Esophagus squamous epithelium (tissue), 5 donors: ENCODE data around the gene ZNF79. TPM values are rescaled to one million over a fixed set of nuclear protein-coding genes. Genes with fewer than 3 reads are reported as not detected.
A peak's percentile ranks its signal among the peaks of the same experiment; 100 is the strongest.

ENCODE experiments used
- DNase-seq: peaks from one replicate; lab custom pipeline; 2025; lab: John Stamatoyannopoulos, UW
- H3K27ac ChIP-seq, 4 donors: fragments of 200-600 bp; sonication (generic); one replicate each; pipeline ENCODE4 v1.5.1; 2016 to 2019; ENCODE audit warnings: mild to moderate bottlenecking in 1 of 4
- H3K27me3 ChIP-seq, 4 donors: fragments of 200-600 bp; sonication (generic); 1 replicate in 3 of 4; 2 replicates in 1 of 4; pipeline versions ENCODE4 v1.5.1 to v1.6.0; 2017 to 2021; ENCODE audit warnings: antibody characterized with exemption in 1 of 4
- H3K36me3 ChIP-seq, 3 donors: fragments of 200-600 bp; sonication (generic); one replicate each; pipeline ENCODE4 v1.5.1; 2016 to 2019
- H3K4me1 ChIP-seq, 3 donors: fragments of 200-600 bp; sonication (generic); one replicate each; pipeline ENCODE4 v1.5.1; 2017 to 2019
- H3K4me3 ChIP-seq, 4 donors: fragments of 200-600 bp; sonication (generic); 1 replicate in 3 of 4; 2 replicates in 1 of 4; pipeline ENCODE4 v1.5.1; 2016 to 2019; ENCODE audit warnings: mild to moderate bottlenecking in 2 of 4, moderate library complexity in 1 of 4
- H3K9me3 ChIP-seq, 3 donors: fragments of 200-600 bp; sonication (generic); one replicate each; pipeline ENCODE4 v1.5.1; 2016 to 2019
- POLR2A ChIP-seq, 4 donors: fragments of 450-650 bp; IDR thresholded peaks; one replicate each; pipeline ENCODE4 v1.6.1; 2017; ENCODE audit warnings: antibody characterized with exemption in 4 of 4, mild to moderate bottlenecking in 4 of 4, moderate library complexity in 3 of 4
- WGBS, 2 donors: methylation state at CpG; one replicate each; pipeline ENCODE4 v1.1.5; 2018; 5-methylcytosine and 5-hydroxymethylcytosine counted together
- intact Hi-C: fragments of 100-400 bp; cut with DNase I; formaldehyde crosslinking; loops from one replicate; pipeline ENCODE4 v1.15.0; 2022
- total RNA-seq, 4 donors: library from RNA; depleted of rRNA; stranded (reverse); fragments of >200 nt; gene quantifications; one replicate each; pipeline ENCODE4 v1.1.0, GENCODE V29; 2016
- TF ChIP-seq, protein P1 (sequence below), 6 experiments: fragments of 450-650 bp in 4 of 6; fragments of 200-600 bp in 2 of 6; sonication (generic) in 2 of 6; IDR thresholded peaks; one replicate each; pipeline ENCODE4 v1.5.1; 2016 to 2019; ENCODE audit warnings: antibody characterized with exemption in 6 of 6, mild to moderate bottlenecking in 4 of 6, moderate library complexity in 4 of 6
- donor health status: DM: yes; HTN: yes; CAD: no.

ZNF79 gene
- total RNA-seq, 4 donors from 2014 or later = 3.1 to 9.9 (median 4.7) TPM

GRCh38 chr9:127490535-127491230 lies 66.5 kb downstream of the ZNF79 start:
- WGBS, 2 donors = 81 to 93% methylated on average over 6 to 9 of the region's 9 CpGs
- no peak overlapping the region for H3K4me3 ChIP-seq
- TF ChIP-seq POLR2A (IDR thresholded peaks at IDR 0.05) = no peak
- TF ChIP-seq, protein P1, sequence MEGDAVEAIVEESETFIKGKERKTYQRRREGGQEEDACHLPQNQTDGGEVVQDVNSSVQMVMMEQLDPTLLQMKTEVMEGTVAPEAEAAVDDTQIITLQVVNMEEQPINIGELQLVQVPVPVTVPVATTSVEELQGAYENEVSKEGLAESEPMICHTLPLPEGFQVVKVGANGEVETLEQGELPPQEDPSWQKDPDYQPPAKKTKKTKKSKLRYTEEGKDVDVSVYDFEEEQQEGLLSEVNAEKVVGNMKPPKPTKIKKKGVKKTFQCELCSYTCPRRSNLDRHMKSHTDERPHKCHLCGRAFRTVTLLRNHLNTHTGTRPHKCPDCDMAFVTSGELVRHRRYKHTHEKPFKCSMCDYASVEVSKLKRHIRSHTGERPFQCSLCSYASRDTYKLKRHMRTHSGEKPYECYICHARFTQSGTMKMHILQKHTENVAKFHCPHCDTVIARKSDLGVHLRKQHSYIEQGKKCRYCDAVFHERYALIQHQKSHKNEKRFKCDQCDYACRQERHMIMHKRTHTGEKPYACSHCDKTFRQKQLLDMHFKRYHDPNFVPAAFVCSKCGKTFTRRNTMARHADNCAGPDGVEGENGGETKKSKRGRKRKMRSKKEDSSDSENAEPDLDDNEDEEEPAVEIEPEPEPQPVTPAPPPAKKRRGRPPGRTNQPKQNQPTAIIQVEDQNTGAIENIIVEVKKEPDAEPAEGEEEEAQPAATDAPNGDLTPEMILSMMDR (IDR thresholded peaks at IDR 0.05) = no peak
- intact Hi-C loops = no loop called here
- H3K27me3 ChIP-seq = no peaks in the 10 kb centered on the region
- H3K9me3 ChIP-seq = no peaks in the 10 kb centered on the region
- peaks cover 11 to 19% (median 12%) of the 10 kb centered on the region in 3 donors for H3K4me1 ChIP-seq
- H3K27ac ChIP-seq = no peak overlapping the region
- H3K36me3 ChIP-seq = peaks cover 17 to 99% (median 43%) of the 10 kb centered on the region in 3 donors
- DNase-seq = no peak

GRCh38 chr9:127491516-127491915 lies 67.3 kb downstream of the ZNF79 start:
- H3K4me1 ChIP-seq = peaks cover 12 to 28% (median 15%) of the 10 kb centered on the region in 3 donors
- H3K9me3 ChIP-seq = no peaks in the 10 kb centered on the region
- WGBS, 2 donors = no CpG with 5 or more reads among the region's 10 CpGs
- no peak overlapping the region for H3K4me3 ChIP-seq
- no peak overlapping the region for H3K27ac ChIP-seq
- TF ChIP-seq, protein P1 (IDR thresholded peaks at IDR 0.05) = no peak
- TF ChIP-seq POLR2A (IDR thresholded peaks at IDR 0.05) = no peak
- H3K27me3 ChIP-seq = no peaks in the 10 kb centered on the region
- peaks cover 15 to 99% (median 43%) of the 10 kb centered on the region in 3 donors for H3K36me3 ChIP-seq
- intact Hi-C loops = no loop called here
- DNase-seq = no peak

GRCh38 chr9:127492616-127493015 lies 68.4 kb downstream of the ZNF79 start:
- no peaks in the 10 kb centered on the region for H3K27me3 ChIP-seq
- H3K36me3 ChIP-seq = peaks cover 26 to 99% (median 49%) of the 10 kb centered on the region in 3 donors
- H3K27ac ChIP-seq = no peak overlapping the region
- DNase-seq = no peak
- TF ChIP-seq POLR2A (IDR thresholded peaks at IDR 0.05) = no peak
- TF ChIP-seq, protein P1 (IDR thresholded peaks at IDR 0.05) = no peak
- no peaks in the 10 kb centered on the region for H3K9me3 ChIP-seq
- intact Hi-C loops = no loop called here
- H3K4me3 ChIP-seq = no peak overlapping the region
- H3K4me1 ChIP-seq = peaks cover 12 to 31% (median 15%) of the 10 kb centered on the region in 3 donors
- WGBS, 2 donors = 66 to 88% methylated on average over 2 to 13 of the region's 14 CpGs

- Histone ChIP-seq H3K4me3 (no peak overlapping the region), H3K27me3 (no peaks in the 10 kb centered on the region), H3K36me3 (peaks cover 31 to 99% (median 45%) of the 10 kb centered on the region in 3 donors), H3K4me1 (peaks cover 12 to 42% (median 22%) of the 10 kb centered on the region in 3 donors), H3K9me3 (no peaks in the 10 kb centered on the region), H3K27ac (peak overlapping the region in 3 of 4 donors; percentile 32 to 81 (median 81))
- intact Hi-C loops = no loop called here
- WGBS, 2 donors = 86 to 88% methylated on average over 2 to 5 of the region's 22 CpGs
- DNase-seq = no peak
- TF ChIP-seq POLR2A (IDR thresholded peaks at IDR 0.05) = no peak
- TF ChIP-seq, protein P1 (IDR thresholded peaks at IDR 0.05) = no peak
These were observed 69.6 kb downstream of the ZNF79 start for GRCh38 chr9:127493592-127494303.

DNA sequence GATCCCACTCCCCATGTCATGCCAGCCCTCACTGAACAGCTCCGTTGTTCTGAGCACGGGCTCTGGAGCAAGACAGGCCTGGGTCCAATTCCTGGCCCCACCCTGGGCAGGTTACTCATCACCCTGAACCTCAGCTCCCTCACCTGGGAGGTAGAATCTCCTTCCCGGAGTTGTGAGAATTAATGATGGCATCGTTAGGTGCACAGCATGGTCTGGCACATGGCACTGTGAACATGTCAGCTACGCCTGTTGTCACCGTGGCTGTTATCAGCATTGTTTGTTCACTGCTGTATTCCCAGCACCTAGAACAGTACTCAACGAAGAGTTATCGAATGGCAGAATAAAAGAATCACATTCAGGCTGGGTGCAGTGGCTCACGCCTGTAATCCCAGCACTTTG lies 70.1 kb downstream of the ZNF79 start:
- peaks cover 12 to 47% (median 22%) of the 10 kb centered on the region in 3 donors for H3K4me1 ChIP-seq
- no peaks in the 10 kb centered on the region for H3K27me3 ChIP-seq
- TF ChIP-seq, protein P1 (IDR thresholded peaks at IDR 0.05) = no peak
- TF ChIP-seq POLR2A (IDR thresholded peaks at IDR 0.05) = no peak
- peaks cover 29 to 99% (median 42%) of the 10 kb centered on the region in 3 donors for H3K36me3 ChIP-seq
- no peak overlapping the region for H3K4me3 ChIP-seq
- no peak for DNase-seq
- intact Hi-C loops = no loop called here
- peak overlapping the region; percentile 32 to 81 (median 70) for H3K27ac ChIP-seq
- WGBS, 2 donors = 53 to 59% methylated on average over 3 to 9 of the region's 9 CpGs
- no peaks in the 10 kb centered on the region for H3K9me3 ChIP-seq
